HG03066 (cell line): ENCODE data around the gene TRIM44.
"Not testable (repeated sequence)": the region's sequence is repeated elsewhere in the genome, so short reads cannot be mapped to it uniquely, and the experiment has no call there.

Experiments
- ATAC-seq: cut with Tn5 transposase; IDR thresholded peaks from one replicate; pipeline ENCODE4 v1.9.1; 2021; ENCODE audit warnings: low read depth; ENCODE audit not compliant: unreplicated experiment

TRIM44 gene

GRCh38 chr11:35810045-35810645 is 147.6 kb downstream of the TRIM44 start:
- no peak for ATAC-seq

GRCh38 chr11:35811783-35812182 is 149.2 kb downstream of the TRIM44 start:
- ATAC-seq: no peak

- ATAC-seq: no peak
Measured at GRCh38 chr11:35812828-35813227, 150.3 kb downstream of the TRIM44 start.

GRCh38 chr11:35814081-35814695 is 151.6 kb downstream of the TRIM44 start:
- ATAC-seq: no peak

- no peak for ATAC-seq
Measured at GRCh38 chr11:35814720-35815305, 152.2 kb downstream of the TRIM44 start.

- no peak for ATAC-seq
Measured at GRCh38 chr11:35815556-35816315, 153.2 kb downstream of the TRIM44 start.

GRCh38 chr11:35820614-35821013 is 158.0 kb downstream of the TRIM44 start:
- no peak for ATAC-seq

GRCh38 chr11:35822815-35823495 is 160.4 kb downstream of the TRIM44 start:
- ATAC-seq: no peak

- no peak for ATAC-seq
Measured at GRCh38 chr11:35823742-35824298, 161.2 kb downstream of the TRIM44 start.

GRCh38 chr11:35825386-35825785 is 162.8 kb downstream of the TRIM44 start:
- no peak for ATAC-seq

- ATAC-seq: no peak
Measured at GRCh38 chr11:35826006-35826405, 163.4 kb downstream of the TRIM44 start.

- no peak for ATAC-seq
Measured at GRCh38 chr11:35826949-35827348, 164.4 kb downstream of the TRIM44 start.

- ATAC-seq: no peak
Measured at GRCh38 chr11:35836205-35836604, 173.6 kb downstream of the TRIM44 start.

GRCh38 chr11:35838071-35838470 is 175.5 kb downstream of the TRIM44 start:
- no peak for ATAC-seq

- ATAC-seq: not testable (repeated sequence)
Measured at GRCh38 chr11:35838697-35839367, 176.3 kb downstream of the TRIM44 start.

GRCh38 chr11:35839368-35840161 is 177.0 kb downstream of the TRIM44 start:
- no peak for ATAC-seq

GRCh38 chr11:35841733-35842132 is 179.2 kb downstream of the TRIM44 start:
- ATAC-seq: no peak

GRCh38 chr11:35842958-35843357 is 180.4 kb downstream of the TRIM44 start:
- no peak for ATAC-seq

- no peak for ATAC-seq
Measured at GRCh38 chr11:35844579-35844978, 182.0 kb downstream of the TRIM44 start.
